Keratinocyte (primary cell): ENCODE measurements around the gene STAC. TPM values are rescaled to one million over a fixed set of nuclear protein-coding genes. Genes with fewer than 3 reads are reported as not detected.

ENCODE experiments used
- DNase-seq: peaks from one replicate; pipeline ENCODE4 v3.0.0-alpha.2; 2011; ENCODE audit warnings: low read depth, missing footprints, low spot score
- FAIRE-seq: peaks from 2 replicates; lab custom pipeline; 2011; peaks lifted over from hg19 to GRCh38; lab: Jason Lieb, UNC
- H2AFZ ChIP-seq: 2 replicates; pipeline ENCODE4 v1.6.0; 2012; ENCODE audit warnings: low read length, control low read depth, inconsistent platforms; ENCODE audit not compliant: control insufficient read depth
- H3K27ac ChIP-seq: 2 replicates; pipeline ENCODE4 v1.5.1; 2011; ENCODE audit warnings: low read length; ENCODE audit not compliant: control insufficient read depth, insufficient read depth
- H3K27me3 ChIP-seq: 3 replicates; pipeline ENCODE4 v1.6.0; 2011; ENCODE audit warnings: low read length; ENCODE audit not compliant: control insufficient read depth, insufficient read depth; ENCODE audit errors: extremely low read depth
- H3K36me3 ChIP-seq, 2 experiments: 2 replicates in 1 of 2; 3 replicates in 1 of 2; pipeline ENCODE4 v1.5.1; 2011; ENCODE audit warnings: low read length in 2 of 2, mild to moderate bottlenecking in 1 of 2; ENCODE audit not compliant: control insufficient read depth in 2 of 2, insufficient read depth in 2 of 2; ENCODE audit errors: extremely low read depth in 1 of 2
- H3K4me1 ChIP-seq: 3 replicates; pipeline ENCODE4 v1.5.1; 2011; ENCODE audit warnings: low read length; ENCODE audit not compliant: control insufficient read depth, insufficient read depth; ENCODE audit errors: extremely low read depth
- H3K4me2 ChIP-seq: 3 replicates; pipeline ENCODE4 v1.6.0; 2011; ENCODE audit warnings: low read depth, low read length; ENCODE audit not compliant: control insufficient read depth, insufficient read depth; ENCODE audit errors: extremely low read depth
- H3K4me3 ChIP-seq, 3 experiments: fragments of 200-600 bp in 1 of 3; sonication (generic) in 1 of 3; 2 replicates in 2 of 3; 3 replicates in 1 of 3; pipeline ENCODE4 v1.5.1; 2011 to 2016; ENCODE audit warnings: low read length in 3 of 3, mild to moderate bottlenecking in 3 of 3, control low read depth in 2 of 3, inconsistent platforms in 1 of 3, low read depth in 1 of 3, mixed read lengths in 1 of 3, mixed run types in 1 of 3, moderate library complexity in 1 of 3; ENCODE audit not compliant: control insufficient read depth in 2 of 3, insufficient read depth in 2 of 3; ENCODE audit errors: extremely low read depth in 1 of 3
- H3K79me2 ChIP-seq: 2 replicates; pipeline ENCODE4 v1.6.0; 2012; ENCODE audit warnings: low read length; ENCODE audit not compliant: control insufficient read depth, insufficient read depth
- H3K9ac ChIP-seq: 3 replicates; pipeline ENCODE4 v1.6.0; 2011; ENCODE audit warnings: low read length; ENCODE audit not compliant: control insufficient read depth, insufficient read depth; ENCODE audit errors: extremely low read depth
- H3K9me1 ChIP-seq: 3 replicates; pipeline ENCODE4 v1.6.0; 2011; ENCODE audit warnings: low read length; ENCODE audit not compliant: control insufficient read depth, insufficient read depth; ENCODE audit errors: extremely low read depth
- H3K9me3 ChIP-seq: 2 replicates; pipeline ENCODE4 v1.5.1; 2012; ENCODE audit warnings: low read depth, low read length; ENCODE audit not compliant: control insufficient read depth
- H4K20me1 ChIP-seq: 3 replicates; pipeline ENCODE4 v1.6.0; 2011; ENCODE audit warnings: low read length; ENCODE audit not compliant: control insufficient read depth, insufficient read depth; ENCODE audit errors: extremely low read depth
- CTCF ChIP-seq, 3 experiments: IDR thresholded peaks in 1 of 3; conservative IDR thresholded peaks in 1 of 3; optimal IDR thresholded peaks in 1 of 3; 2 replicates in 2 of 3; 3 replicates in 1 of 3; pipeline versions ENCODE3 to v1.5.1; 2011; ENCODE audit warnings: low read length in 3 of 3, mild to moderate bottlenecking in 3 of 3, moderate library complexity in 2 of 3, control low read depth in 1 of 3, inconsistent platforms in 1 of 3; ENCODE audit not compliant: insufficient read depth in 2 of 3; ENCODE audit errors: extremely low read depth in 1 of 3
- EZH2 ChIP-seq: IDR thresholded peaks from one replicate; pipeline ENCODE4 v1.6.1; 2012; ENCODE audit warnings: inconsistent platforms, mild to moderate bottlenecking, low read length, moderate library complexity
- dilution Hi-C: fragments of 300-500 bp; cut with MboI; formaldehyde crosslinking; loops from one replicate; pipeline ENCODE4 v1.7.0; 2020; ENCODE audit warnings: low sequenced_read_pairs; ENCODE audit not compliant: extremely low pct_ligation_motif_present
- polyA plus RNA-seq, 5 experiments: library from polyadenylated mRNA; depleted of rRNA in 3 of 5; stranded (reverse) in 3 of 5; stranded (forward) in 1 of 5; unstranded in 1 of 5; fragments of >200 nt; gene quantifications; 1 replicate in 1 of 5; 2 replicates in 3 of 5; 3 replicates in 1 of 5; pipeline versions ENCODE4 v1.2.1 to v1.2.3, GENCODE V29; 2011 to 2012; ENCODE audit warnings: missing spikeins in 2 of 5, low read depth in 1 of 5, low replicate concordance in 1 of 5

STAC gene
- polyA plus RNA-seq, 1 donor (not counting 4 experiments of a cell fraction or from before 2014, with no cell fraction given) = 7.9 TPM

GRCh38 chr3:36399933-36400332 lies 19.6 kb downstream of the STAC start:
- Histone ChIP-seq H3K9me3 (no peaks in the 10 kb centered on the region), H3K4me3 (no peak overlapping the region), H4K20me1 (no peaks in the 10 kb centered on the region), H3K4me1 (peaks cover 3% of the 10 kb centered on the region), H3K27ac (no peak overlapping the region), H3K27me3 (no peaks in the 10 kb centered on the region), H3K4me2 (no peak overlapping the region), H3K36me3 (no peaks in the 10 kb centered on the region), H3K9me1 (no peaks in the 10 kb centered on the region), H2AFZ (no peak overlapping the region), H3K79me2 (no peaks in the 10 kb centered on the region), H3K9ac (no peak overlapping the region)
- FAIRE-seq (no peak), DNase-seq (no peak)
- dilution Hi-C loops = no loop called here
- TF ChIP-seq CTCF (optimal IDR thresholded peaks at IDR 0.05 in 1 of 3, IDR thresholded peaks at IDR 0.05 in 1 of 3, conservative IDR thresholded peaks at IDR 0.05 in 1 of 3; ENCODE audit: extremely low read depth in 1 of 3, insufficient read depth in 2 of 3, low read length in 3 of 3) (no peak), EZH2 (no peak)

- DNase-seq = no peak
- Histone ChIP-seq H3K27me3 (no peaks in the 10 kb centered on the region), H2AFZ (no peak overlapping the region), H3K4me1 (peaks cover 7% of the 10 kb centered on the region), H3K9me1 (no peaks in the 10 kb centered on the region), H3K36me3 (no peaks in the 10 kb centered on the region), H3K79me2 (no peaks in the 10 kb centered on the region), H3K4me3 (no peak overlapping the region), H4K20me1 (no peaks in the 10 kb centered on the region), H3K9ac (no peak overlapping the region), H3K27ac (no peak overlapping the region), H3K9me3 (no peaks in the 10 kb centered on the region), H3K4me2 (no peak overlapping the region)
- TF ChIP-seq CTCF (optimal IDR thresholded peaks at IDR 0.05 in 1 of 3, IDR thresholded peaks at IDR 0.05 in 1 of 3, conservative IDR thresholded peaks at IDR 0.05 in 1 of 3; ENCODE audit: extremely low read depth in 1 of 3, insufficient read depth in 2 of 3, low read length in 3 of 3) = no peak
- no peak for TF ChIP-seq EZH2
- dilution Hi-C loops = no loop called here
- no peak for FAIRE-seq
Observed at GRCh38 chr3:36401056-36401455, 20.8 kb downstream of the STAC start.
